C4-2B (cell line): ENCODE data around the gene FCGR2B.
"Not testable (repeated sequence)": the region's sequence is repeated elsewhere in the genome, so short reads cannot be mapped to it uniquely, and the experiment has no call there.

Source experiments
- CTCF ChIP-seq: fragments of 450-650 bp; conservative IDR thresholded peaks from 2 replicates; pipeline ENCODE4 v1.5.1; 2017; ENCODE audit warnings: mild to moderate bottlenecking
- ZFX ChIP-seq: fragments of 450-650 bp; IDR thresholded peaks from 2 replicates; pipeline ENCODE4 v1.6.1; 2017

GRCh38 chr1:161639203-161639602 lies 23.7 kb upstream of the FCGR2B start:
- TF ChIP-seq CTCF, ZFX: not testable (repeated sequence)
